Muscle of leg (tissue), 11 donors: ENCODE results near the gene TRAF3IP3. TPM values are rescaled to one million over a fixed set of nuclear protein-coding genes. Genes with fewer than 3 reads are reported as not detected.

Experiments used
- DNase-seq: peaks from one replicate; pipeline ENCODE4 v3.0.0; 2013
- H3K27ac ChIP-seq: one replicate; pipeline ENCODE4 v1.5.1; 2013; ENCODE audit warnings: mild to moderate bottlenecking, low read length, control low read depth
- H3K27me3 ChIP-seq: one replicate; pipeline ENCODE4 v1.6.1; 2013; ENCODE audit warnings: low read length; ENCODE audit not compliant: control insufficient read depth, insufficient read depth
- H3K36me3 ChIP-seq: one replicate; pipeline ENCODE4 v1.6.1; 2013; ENCODE audit warnings: low read length; ENCODE audit not compliant: control insufficient read depth, insufficient read depth
- H3K4me1 ChIP-seq: one replicate; pipeline ENCODE4 v1.6.1; 2013; ENCODE audit warnings: low read length; ENCODE audit not compliant: control insufficient read depth, insufficient read depth
- H3K4me3 ChIP-seq: one replicate; pipeline ENCODE4 v1.5.1; 2013; ENCODE audit warnings: low read length, control low read depth
- H3K9me3 ChIP-seq: replicated peaks from 2 replicates; pipeline ENCODE4 v1.6.1; 2013; ENCODE audit warnings: low read depth, low read length; ENCODE audit not compliant: control insufficient read depth
- WGBS: methylation state at CpG from one replicate; pipeline ENCODE4 v1.1.5; 2013; ENCODE audit warnings: missing lambda C conversion rate; ENCODE audit not compliant: insufficient coverage; 5-methylcytosine and 5-hydroxymethylcytosine counted together
- polyA plus RNA-seq, 8 donors: library from polyadenylated mRNA; unstranded; fragments of 120-200 nt; gene quantifications; one replicate each; pipeline versions ENCODE4 v1.2.1 to v1.2.3, GENCODE V29; 2013; ENCODE audit warnings: inconsistent platforms in 1 of 8, low replicate concordance in 1 of 8; ENCODE audit not compliant: insufficient read length in 8 of 8, insufficient read depth in 1 of 8
- total RNA-seq: library from RNA; stranded (reverse); fragments of 120-200 nt; gene quantifications from one replicate; pipeline ENCODE4 v1.2.4, GENCODE V29; 2013

TRAF3IP3 gene
- total and polyA plus RNA-seq, 9 donors: 0.82 to 3.2 (median 2.2) TPM

- Histone ChIP-seq H3K4me1 (peaks cover 9% of the 10 kb centered on the region), H3K27ac (no peak overlapping the region)
Measured at GRCh38 chr1:209749205-209749604, 6.6 kb upstream of the TRAF3IP3 start.

GRCh38 chr1:209749670-209750323 is 6.1 kb upstream of the TRAF3IP3 start:
- H3K36me3 ChIP-seq: no peaks in the 10 kb centered on the region
- WGBS: 60% methylated on average over 1 of the region's 6 CpGs
- no peak overlapping the region for H3K4me3 ChIP-seq
- H3K9me3 ChIP-seq: no peaks in the 10 kb centered on the region
- no peak for DNase-seq
- no peak overlapping the region for H3K27ac ChIP-seq
- peaks cover 9% of the 10 kb centered on the region for H3K4me1 ChIP-seq
- no peaks in the 10 kb centered on the region for H3K27me3 ChIP-seq

More at GRCh38 chr1:209749205-209749604, 6.6 kb upstream of the TRAF3IP3 start:
- WGBS: no CpG with 5 or more reads among the region's 2 CpGs
- H3K27me3 ChIP-seq: peaks cover 3% of the 10 kb centered on the region
- H3K36me3 ChIP-seq: no peaks in the 10 kb centered on the region
- H3K4me3 ChIP-seq: no peak overlapping the region
- no peak for DNase-seq
- H3K9me3 ChIP-seq: no peaks in the 10 kb centered on the region

- DNase-seq: no peak
- Histone ChIP-seq H3K27ac (no peak overlapping the region), H3K4me1 (peaks cover 9% of the 10 kb centered on the region), H3K27me3 (peaks cover under 1% of the 10 kb centered on the region), H3K4me3 (no peak overlapping the region), H3K9me3 (no peaks in the 10 kb centered on the region), H3K36me3 (no peaks in the 10 kb centered on the region)
- WGBS: 69% methylated on average over 3 of the region's 5 CpGs
Measured at GRCh38 chr1:209751627-209752231, 4.1 kb upstream of the TRAF3IP3 start.

GRCh38 chr1:209752890-209753289 is 3.0 kb upstream of the TRAF3IP3 start:
- WGBS: no CpG with 5 or more reads among the region's 3 CpGs

GRCh38 chr1:209755256-209755655 is 597 bp upstream of the TRAF3IP3 start:
- no peak for DNase-seq
- peaks cover 16% of the 10 kb centered on the region for H3K4me1 ChIP-seq
- WGBS: no CpG with 5 or more reads among the region's 1 CpG
- H3K4me3 ChIP-seq: no peak overlapping the region
- no peaks in the 10 kb centered on the region for H3K9me3 ChIP-seq
- H3K36me3 ChIP-seq: no peaks in the 10 kb centered on the region
- no peak overlapping the region for H3K27ac ChIP-seq
- peaks cover 5% of the 10 kb centered on the region for H3K27me3 ChIP-seq

More at GRCh38 chr1:209752890-209753289, 3.0 kb upstream of the TRAF3IP3 start:
- DNase-seq: no peak
- Histone ChIP-seq H3K27me3 (peaks cover 3% of the 10 kb centered on the region), H3K4me1 (peaks cover 3% of the 10 kb centered on the region), H3K4me3 (no peak overlapping the region), H3K27ac (no peak overlapping the region), H3K9me3 (no peaks in the 10 kb centered on the region), H3K36me3 (no peaks in the 10 kb centered on the region)

- Histone ChIP-seq H3K9me3 (no peaks in the 10 kb centered on the region), H3K27ac (peak overlapping the region; percentile 42), H3K4me1 (peaks cover 16% of the 10 kb centered on the region), H3K27me3 (peaks cover 5% of the 10 kb centered on the region), H3K4me3 (peak overlapping the region; percentile 24), H3K36me3 (no peaks in the 10 kb centered on the region)
- DNase-seq: peak; percentile 34
- 61% methylated on average over 3 of the region's 5 CpGs for WGBS
Measured at GRCh38 chr1:209756615-209757445, 977 bp downstream of the TRAF3IP3 start.

- Histone ChIP-seq H3K36me3 (no peaks in the 10 kb centered on the region), H3K4me1 (peaks cover 16% of the 10 kb centered on the region), H3K4me3 (no peak overlapping the region), H3K9me3 (no peaks in the 10 kb centered on the region), H3K27me3 (peaks cover 5% of the 10 kb centered on the region), H3K27ac (no peak overlapping the region)
- WGBS: 75% methylated on average over 1 of the region's 3 CpGs
- DNase-seq: no peak
Measured at GRCh38 chr1:209758400-209758799, 2.5 kb downstream of the TRAF3IP3 start.

- no peaks in the 10 kb centered on the region for H3K9me3 ChIP-seq
- peaks cover 5% of the 10 kb centered on the region for H3K27me3 ChIP-seq
- peaks cover 16% of the 10 kb centered on the region for H3K4me1 ChIP-seq
- peak; percentile 23 for DNase-seq
- no peak overlapping the region for H3K4me3 ChIP-seq
- WGBS: 85% methylated on average over 12 of the region's 12 CpGs
- H3K36me3 ChIP-seq: no peaks in the 10 kb centered on the region
- no peak overlapping the region for H3K27ac ChIP-seq
Measured at GRCh38 chr1:209759829-209760359, 4.0 kb downstream of the TRAF3IP3 start.

GRCh38 chr1:209761011-209761635 is 5.3 kb downstream of the TRAF3IP3 start:
- H3K27ac ChIP-seq: no peak overlapping the region
- H3K4me3 ChIP-seq: no peak overlapping the region
- no peak for DNase-seq
- peaks cover 16% of the 10 kb centered on the region for H3K4me1 ChIP-seq
- H3K9me3 ChIP-seq: no peaks in the 10 kb centered on the region
- H3K36me3 ChIP-seq: no peaks in the 10 kb centered on the region
- peaks cover 5% of the 10 kb centered on the region for H3K27me3 ChIP-seq
